ENCODE data around the gene HNRNPH2.

HNRNPH2 gene

DNA sequence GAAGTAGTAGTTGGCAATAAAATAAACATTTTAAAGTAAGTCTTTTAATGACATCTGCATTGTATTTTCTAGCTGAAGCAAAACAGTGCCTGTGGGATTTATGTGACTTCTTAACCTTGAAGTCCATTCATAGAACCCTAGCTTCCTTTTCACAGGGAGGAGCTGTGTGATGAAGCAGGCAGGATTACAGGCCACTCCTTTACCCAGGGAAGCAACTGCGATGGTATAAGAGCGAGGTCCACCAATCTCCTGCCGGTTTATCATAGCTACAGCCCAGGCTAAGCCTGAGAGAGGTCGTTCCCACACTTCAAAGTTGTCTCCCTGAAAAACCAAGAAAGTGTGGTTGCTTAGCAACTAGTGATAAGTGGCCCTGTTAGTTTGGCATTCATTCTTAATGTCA, 10.2 kb upstream of the HNRNPH2 start:
- no peak for DNase-seq

DNA sequence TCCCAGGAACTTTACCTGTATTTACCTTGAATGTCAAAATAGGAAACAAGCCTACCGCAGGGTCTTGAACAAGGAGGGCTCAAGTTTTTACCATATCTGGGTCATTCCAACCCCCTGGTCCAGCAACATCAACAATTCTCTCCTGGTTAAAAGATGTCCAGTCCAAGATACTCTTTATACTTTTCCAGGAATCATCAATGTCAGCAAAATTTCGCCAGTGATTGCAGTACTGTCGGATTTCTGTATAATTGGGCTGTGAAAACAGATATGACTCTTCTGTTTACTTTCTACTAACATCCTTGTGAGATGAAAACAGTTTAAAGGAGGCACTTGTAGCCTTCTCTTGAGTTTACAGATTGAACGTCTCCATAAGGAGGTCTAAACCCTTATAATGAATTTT, 9.3 kb upstream of the HNRNPH2 start:
- DNase-seq: no peak

DNA sequence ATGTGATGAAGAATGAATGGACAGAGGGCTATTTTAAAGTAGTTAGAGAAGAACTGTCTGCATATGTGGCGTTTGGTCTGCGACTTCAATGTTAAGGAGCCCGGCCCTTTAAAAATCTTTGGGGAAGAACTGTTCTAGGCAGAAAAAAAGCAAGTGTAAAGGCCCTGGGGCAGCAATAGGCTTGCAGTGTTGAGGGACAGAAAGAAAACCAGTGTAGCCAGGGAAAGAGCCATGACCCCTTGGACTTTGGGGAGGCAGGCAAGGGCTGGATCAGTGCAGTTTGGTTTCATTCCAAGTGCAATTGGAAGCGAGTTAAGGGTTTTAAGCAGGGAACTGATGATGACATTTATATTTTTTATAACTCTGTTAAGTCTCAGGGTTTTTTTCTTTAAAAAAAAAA, 8.2 kb upstream of the HNRNPH2 start:
- DNase-seq: no peak

DNA sequence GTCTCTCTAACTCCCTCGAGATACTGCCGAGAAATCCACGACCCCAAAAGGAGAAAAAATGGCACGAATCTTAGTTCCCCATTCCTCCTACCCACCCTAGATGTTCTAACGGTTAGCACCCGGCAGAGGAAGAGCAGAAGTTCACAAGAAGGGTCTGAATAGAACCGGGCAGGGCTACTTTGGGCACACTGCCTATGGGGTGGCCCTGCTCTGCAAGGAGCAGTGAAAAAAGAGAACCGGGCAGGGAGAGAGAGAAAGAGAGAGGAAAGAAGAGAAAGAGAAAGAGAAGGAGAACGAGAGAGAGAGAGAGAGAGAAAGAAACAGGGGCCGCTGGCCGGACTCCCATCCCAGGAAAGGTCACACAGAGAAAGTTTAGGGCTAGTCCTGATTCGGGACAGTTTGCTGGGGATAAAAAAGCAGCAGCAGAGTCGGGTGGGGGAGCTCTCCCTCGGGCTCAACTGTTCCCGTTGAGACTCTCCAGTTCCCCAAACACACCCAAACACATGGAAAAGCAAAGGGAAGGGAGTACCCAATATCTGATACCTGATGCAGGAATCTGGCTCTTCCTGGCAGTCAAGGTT, 765 bp upstream of the HNRNPH2 start:
- no peak for DNase-seq

- no peak for DNase-seq
Measured at GRCh38 chrX:101408532-101408841, 465 bp downstream of the HNRNPH2 start.

- DNase-seq: no peak
Measured at GRCh38 chrX:101409043-101409442, 1.0 kb downstream of the HNRNPH2 start.

DNA sequence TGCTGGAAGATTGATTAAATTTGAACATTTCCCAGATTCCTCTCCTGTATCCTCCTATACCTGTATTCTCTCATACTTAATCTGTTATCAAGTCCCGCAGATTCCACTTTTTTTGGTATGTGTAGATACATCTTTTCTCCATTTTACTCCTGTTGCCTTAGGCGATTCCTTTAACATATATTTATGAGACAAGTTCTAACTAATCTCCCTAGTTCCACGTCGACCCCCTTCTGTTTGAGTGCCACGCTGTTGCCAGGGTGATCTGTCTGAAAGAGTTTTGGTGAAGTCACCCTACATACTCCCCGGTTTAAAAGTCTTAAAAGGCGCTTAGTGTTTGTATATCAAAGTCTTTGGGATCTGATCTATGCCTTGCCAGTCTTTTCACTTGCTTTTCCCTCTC, 2.4 kb downstream of the HNRNPH2 start:
- no peak for DNase-seq

GRCh38 chrX:101411984-101412383, 4.0 kb downstream of the HNRNPH2 start:
- DNase-seq: no peak

- DNase-seq: no peak
Measured at GRCh38 chrX:101415180-101416145, 7.4 kb downstream of the HNRNPH2 start.

GRCh38 chrX:101416691-101417090, 8.7 kb downstream of the HNRNPH2 start:
- DNase-seq: no peak

GRCh38 chrX:101417190-101417589, 9.2 kb downstream of the HNRNPH2 start:
- no peak for DNase-seq

GRCh38 chrX:101417981-101418841, 10.2 kb downstream of the HNRNPH2 start:
- no peak for DNase-seq

- no peak for DNase-seq
Measured at GRCh38 chrX:101419489-101419888, 11.5 kb downstream of the HNRNPH2 start.

- no peak for DNase-seq
Measured at GRCh38 chrX:101427954-101428353, 19.9 kb downstream of the HNRNPH2 start.

DNA sequence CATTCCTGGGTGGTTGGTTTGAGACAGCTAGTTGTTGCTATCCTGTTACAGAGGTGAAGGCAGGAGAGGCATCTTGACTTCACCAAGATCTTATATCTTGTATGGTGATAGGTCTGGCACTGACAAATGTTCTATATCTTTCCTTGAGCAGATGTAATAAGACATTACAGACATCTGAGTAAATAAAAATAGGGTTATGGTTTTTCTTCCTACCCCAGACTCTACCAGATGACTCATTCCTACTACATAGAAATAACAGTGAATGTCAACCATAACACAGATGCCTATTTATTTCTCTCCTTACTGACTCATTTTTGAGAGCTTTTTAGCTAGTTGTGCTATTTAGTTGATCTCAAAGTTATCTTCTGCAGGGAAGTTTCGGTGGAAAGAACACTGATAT, 21.9 kb downstream of the HNRNPH2 start:
- no peak for DNase-seq

DNA sequence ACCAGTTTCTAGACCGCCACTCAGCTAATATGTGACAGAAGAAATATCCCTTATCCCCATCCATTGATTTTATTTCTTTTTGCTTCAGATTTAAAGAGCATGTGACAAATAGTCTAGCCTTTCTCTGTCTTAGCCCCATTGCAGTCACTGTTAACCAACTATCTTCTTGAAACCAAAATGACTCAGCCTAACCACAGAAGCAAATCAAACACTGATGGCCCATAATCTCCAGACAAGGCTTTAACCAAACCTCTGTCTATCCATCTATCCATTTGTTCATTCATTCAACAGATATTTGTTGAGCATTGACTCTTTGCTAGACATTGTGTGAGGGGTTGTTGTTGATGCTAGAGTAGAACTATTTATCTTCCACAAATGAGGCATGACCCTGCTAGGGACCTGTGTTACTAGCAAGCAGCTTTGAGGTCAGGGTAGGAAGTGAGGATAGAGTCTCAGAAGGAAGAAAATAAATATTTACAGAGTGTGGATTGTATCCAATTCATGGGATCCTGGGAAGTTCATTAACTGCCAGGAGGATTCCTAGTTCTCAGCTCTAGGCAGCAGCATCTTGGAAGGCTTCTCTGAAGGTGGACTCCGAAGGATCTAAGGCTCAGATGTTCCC, 22.5 kb downstream of the HNRNPH2 start:
- DNase-seq: no peak

- DNase-seq: no peak
Measured at GRCh38 chrX:101442085-101442484, 34.1 kb downstream of the HNRNPH2 start.

DNA sequence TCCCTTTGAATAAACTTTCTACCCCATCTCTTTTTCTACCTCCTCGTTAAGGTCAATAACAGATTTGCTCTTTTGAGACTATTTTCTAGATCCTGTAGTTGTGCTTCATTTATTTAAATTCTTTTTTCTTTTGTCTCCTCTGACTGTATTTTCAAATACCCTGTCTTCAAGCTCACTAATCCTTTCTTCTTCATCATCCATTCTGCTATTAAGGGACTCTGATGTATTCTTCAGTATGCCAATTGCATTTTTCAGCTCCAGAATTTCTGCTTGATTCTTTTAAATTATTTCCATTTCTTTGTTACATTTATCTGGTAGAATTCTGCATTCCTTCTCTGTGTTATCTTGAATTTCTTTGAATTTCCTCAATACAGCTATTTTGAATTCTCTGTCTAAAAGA, 41.3 kb downstream of the HNRNPH2 start:
- no peak for DNase-seq

DNA sequence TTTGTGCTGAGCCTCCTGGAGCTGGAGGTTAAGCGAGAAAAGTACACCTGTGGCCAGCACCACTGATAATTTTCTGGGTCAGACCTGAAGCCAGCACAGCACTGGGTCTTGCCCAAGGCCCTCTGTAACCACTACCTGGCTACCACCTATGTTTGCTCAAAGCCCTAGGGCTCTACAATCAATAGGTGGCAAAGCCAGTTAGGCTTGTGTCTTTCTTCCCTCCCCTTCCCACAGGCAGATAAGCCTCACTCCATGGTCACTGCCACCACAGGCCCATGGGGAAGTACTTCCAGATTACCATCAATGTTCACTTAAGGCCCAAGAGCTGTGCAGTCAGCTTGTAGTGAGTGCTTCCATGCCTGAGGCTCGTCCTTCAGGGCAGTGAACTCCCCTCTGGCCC, 42.1 kb downstream of the HNRNPH2 start:
- DNase-seq: no peak

DNA sequence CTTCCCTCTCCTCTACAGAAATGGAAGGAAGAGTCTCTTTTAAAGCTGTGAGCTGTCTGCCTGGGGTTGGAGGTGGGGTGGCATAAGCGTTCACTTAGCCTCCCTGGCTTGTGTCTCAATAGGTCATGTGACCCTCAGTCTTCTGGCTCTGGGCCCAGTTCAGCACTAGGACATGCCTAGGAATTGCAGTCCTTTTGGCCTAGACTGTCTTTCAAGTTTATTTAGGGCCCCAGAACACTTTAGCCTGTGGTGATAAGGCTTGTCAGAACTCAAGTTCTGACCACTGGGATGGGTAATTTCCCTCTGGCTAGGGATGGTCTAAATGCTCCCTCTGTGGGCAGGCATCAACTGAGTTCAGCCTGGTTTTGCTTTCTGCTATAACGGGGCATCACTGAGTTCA, 42.9 kb downstream of the HNRNPH2 start:
- DNase-seq: no peak

GRCh38 chrX:101452056-101452455, 44.0 kb downstream of the HNRNPH2 start:
- no peak for DNase-seq

DNA sequence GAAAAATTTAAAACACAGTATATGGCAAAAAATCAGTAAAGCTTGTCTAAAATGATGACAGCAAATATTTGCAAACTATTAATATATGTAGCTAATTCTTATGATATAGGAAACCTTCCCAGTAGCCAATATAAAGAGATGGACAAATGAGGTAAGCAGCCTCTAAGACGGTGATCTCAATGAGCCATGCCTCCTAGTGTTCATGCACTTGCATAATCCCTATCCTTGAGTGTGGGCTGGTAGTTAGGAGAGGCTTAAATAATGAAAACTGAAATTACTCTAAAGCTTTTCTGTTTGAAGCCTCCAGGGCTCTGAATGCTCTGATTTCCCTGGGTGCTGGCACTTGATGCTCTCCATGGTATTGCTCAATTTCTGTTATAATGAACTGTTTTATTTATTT, 52.6 kb downstream of the HNRNPH2 start:
- no peak for DNase-seq

DNA sequence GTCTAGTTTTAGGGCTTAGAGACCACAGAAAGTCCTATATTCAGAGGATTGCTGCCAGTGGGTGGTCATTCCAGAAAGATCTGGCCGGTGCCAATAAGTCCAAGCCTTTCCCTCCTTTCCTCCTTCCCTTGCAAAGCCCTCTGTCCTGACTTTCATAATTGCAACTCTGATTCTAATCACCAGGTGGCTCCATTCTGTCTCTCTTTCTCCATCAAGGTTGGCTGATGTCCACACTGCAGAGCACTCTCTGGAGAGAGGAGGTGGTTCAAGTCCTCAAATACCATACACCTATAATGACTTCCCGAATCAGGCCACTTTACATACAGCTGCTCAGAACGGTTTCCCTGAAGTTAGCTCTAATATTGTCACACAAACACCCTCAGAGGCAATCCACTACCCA, 54.9 kb downstream of the HNRNPH2 start:
- no peak for DNase-seq

Measured in GOT3 (cell line).